ENCODE measurements around the gene STIMATE. TPM values are rescaled to one million over a fixed set of nuclear protein-coding genes. Genes with fewer than 3 reads are reported as not detected.

STIMATE gene
- total RNA-seq, 1 donor from 2014 or later, result 9.0 TPM

- DNase-seq (ENCODE audit: missing footprints), result no peak
- intact Hi-C loops (cut with DNase I), result no loop called here
- no peak for ATAC-seq
These were observed 50.1 kb downstream of the STIMATE start for GRCh38 chr3:52847241-52847640.

- ATAC-seq (no peak), DNase-seq (ENCODE audit: missing footprints) (no peak)
- intact Hi-C loops (cut with DNase I), result no loop called here
These were observed 50.8 kb downstream of the STIMATE start for GRCh38 chr3:52846432-52846965.

GRCh38 chr3:52845691-52846431 is 51.5 kb downstream of the STIMATE start:
- ATAC-seq (peak; percentile 36), DNase-seq (ENCODE audit: missing footprints) (peak; percentile 18)
- intact Hi-C loops (cut with DNase I), result no loop called here

GRCh38 chr3:52845157-52845556 is 52.2 kb downstream of the STIMATE start:
- DNase-seq (ENCODE audit: missing footprints) (peak; percentile 59), ATAC-seq (peak; percentile 70)
- intact Hi-C loops (cut with DNase I), result no loop called here

- intact Hi-C loops (cut with DNase I), result no loop called here
- ATAC-seq (no peak), DNase-seq (ENCODE audit: missing footprints) (peak; percentile 25)
These were observed 52.9 kb downstream of the STIMATE start for GRCh38 chr3:52844290-52844975.

- no peak for DNase-seq (ENCODE audit: missing footprints)
- intact Hi-C loops (cut with DNase I), result no loop called here
These were observed 53.5 kb downstream of the STIMATE start for GRCh38 chr3:52843881-52844280.

GRCh38 chr3:52843108-52843865 is 54.1 kb downstream of the STIMATE start:
- DNase-seq (ENCODE audit: missing footprints), result no peak
- intact Hi-C loops (cut with DNase I), result no loop called here
- no peak for ATAC-seq

More at GRCh38 chr3:52843881-52844280, 53.5 kb downstream of the STIMATE start:
- ATAC-seq, result no peak

GRCh38 chr3:52842424-52842823 is 54.9 kb downstream of the STIMATE start:
- DNase-seq (ENCODE audit: missing footprints) (peak; percentile 31), ATAC-seq (peak; percentile 55)
- intact Hi-C loops (cut with DNase I), result no loop called here

GRCh38 chr3:52841981-52842340 is 55.4 kb downstream of the STIMATE start:
- intact Hi-C loops (cut with DNase I), result no loop called here
- ATAC-seq, result no peak
- DNase-seq (ENCODE audit: missing footprints), result peak; percentile 50

- DNase-seq (ENCODE audit: missing footprints) (peak; percentile 56), ATAC-seq (no peak)
- intact Hi-C loops (cut with DNase I), result no loop called here
These were observed 56.0 kb downstream of the STIMATE start for GRCh38 chr3:52841211-52841980.

GRCh38 chr3:52839892-52840545 is 57.3 kb downstream of the STIMATE start:
- ATAC-seq, result no peak
- DNase-seq (ENCODE audit: missing footprints), result peak; percentile 63
- intact Hi-C loops (cut with DNase I), result no loop called here

GRCh38 chr3:52839268-52839575 is 58.1 kb downstream of the STIMATE start:
- intact Hi-C loops (cut with DNase I), result no loop called here
- peak; percentile 56 for DNase-seq (ENCODE audit: missing footprints)

GRCh38 chr3:52838561-52839267 is 58.6 kb downstream of the STIMATE start:
- peak; percentile 18 for DNase-seq (ENCODE audit: missing footprints)
- intact Hi-C loops (cut with DNase I), result no loop called here
- no peak for ATAC-seq

More at GRCh38 chr3:52839268-52839575, 58.1 kb downstream of the STIMATE start:
- ATAC-seq, result no peak

GRCh38 chr3:52836986-52837385 is 60.4 kb downstream of the STIMATE start:
- DNase-seq (ENCODE audit: missing footprints) (no peak), ATAC-seq (no peak)
- intact Hi-C loops (cut with DNase I), result no loop called here

GRCh38 chr3:52836471-52836845 is 60.9 kb downstream of the STIMATE start:
- DNase-seq (ENCODE audit: missing footprints) (no peak), ATAC-seq (no peak)
- intact Hi-C loops (cut with DNase I), result no loop called here

- intact Hi-C loops (cut with DNase I), result no loop called here
- DNase-seq (ENCODE audit: missing footprints) (no peak), ATAC-seq (peak; percentile 67)
These were observed 61.4 kb downstream of the STIMATE start for GRCh38 chr3:52835766-52836470.

GRCh38 chr3:52834871-52835501 is 62.4 kb downstream of the STIMATE start, which contains the start of gene MUSTN1:
Gene MUSTN1 (minus strand): TSS chr3:52835019. CDS start chr3:52834948, 71 bp downstream.
- DNase-seq (ENCODE audit: missing footprints) (no peak), ATAC-seq (peak; percentile 62)
- intact Hi-C loops (cut with DNase I), result no loop called here

Data from Right ventricle myocardium inferior (tissue), 1 donor.